Neuronal stem cell (in vitro differentiated cells): ENCODE results near the gene GPATCH2.
"Not testable (repeated sequence)": the region's sequence is repeated elsewhere in the genome, so short reads cannot be mapped to it uniquely, and the experiment has no call there.

Experiments used
- DNase-seq: peaks from one replicate; pipeline ENCODE4 v3.0.0-alpha.2; 2013; ENCODE audit warnings: low spot score
- H2AFZ ChIP-seq: one replicate; pipeline ENCODE4 v1.6.1; 2013; ENCODE audit warnings: mild to moderate bottlenecking, low read length, inconsistent platforms
- H2AK5ac ChIP-seq: 2 replicates; pipeline ENCODE4 v1.6.1; 2013; ENCODE audit warnings: low read depth, mild to moderate bottlenecking, inconsistent platforms, low read length, moderate library complexity, mixed read lengths
- H2BK120ac ChIP-seq: 2 replicates; pipeline ENCODE4 v1.6.1; 2013; ENCODE audit warnings: low read depth, mild to moderate bottlenecking, inconsistent platforms, low read length, moderate library complexity, mixed read lengths
- H2BK12ac ChIP-seq: one replicate; pipeline ENCODE4 v1.6.1; 2013; ENCODE audit warnings: low read length, inconsistent platforms
- H2BK15ac ChIP-seq: 2 replicates; pipeline ENCODE4 v1.6.1; 2013; ENCODE audit warnings: mild to moderate bottlenecking, low read length, inconsistent platforms, mixed read lengths
- H2BK5ac ChIP-seq: one replicate; pipeline ENCODE4 v1.6.1; 2013; ENCODE audit warnings: inconsistent platforms, mild to moderate bottlenecking, low read length, moderate library complexity
- H3K14ac ChIP-seq: one replicate; pipeline ENCODE4 v1.6.1; 2013; ENCODE audit warnings: low read length, inconsistent platforms
- H3K18ac ChIP-seq: 2 replicates; pipeline ENCODE4 v1.6.1; 2013; ENCODE audit warnings: low read length, inconsistent platforms
- H3K23ac ChIP-seq: 2 replicates; pipeline ENCODE4 v1.6.1; 2013; ENCODE audit warnings: low read depth, mild to moderate bottlenecking, mixed read lengths, low read length, inconsistent platforms; ENCODE audit not compliant: poor library complexity
- H3K27ac ChIP-seq: replicated peaks from 3 replicates; pipeline ENCODE4 v1.5.1; 2013; ENCODE audit warnings: low read length, inconsistent platforms
- H3K27me3 ChIP-seq, 3 experiments: 2 replicates each; pipeline ENCODE4 v1.6.1; 2013; ENCODE audit warnings: low read length in 3 of 3, mild to moderate bottlenecking in 2 of 3, inconsistent platforms in 1 of 3, low read depth in 1 of 3, mixed read lengths in 1 of 3, moderate library complexity in 1 of 3; ENCODE audit not compliant: control insufficient read depth in 3 of 3, insufficient read depth in 3 of 3
- H3K36me3 ChIP-seq, 2 donors: replicated peaks in 1 of 2; 2 replicates each; pipeline ENCODE4 v1.6.1; 2013; ENCODE audit warnings: low read length in 2 of 2; ENCODE audit not compliant: control insufficient read depth in 2 of 2, insufficient read depth in 2 of 2
- H3K4ac ChIP-seq: 2 replicates; pipeline ENCODE4 v1.6.1; 2013; ENCODE audit warnings: inconsistent platforms, mild to moderate bottlenecking, low read length, moderate library complexity
- H3K4me1 ChIP-seq, 2 donors: 1 replicate in 1 of 2; 2 replicates in 1 of 2; pipeline ENCODE4 v1.6.1; 2013; ENCODE audit warnings: low read length in 2 of 2, low read depth in 1 of 2; ENCODE audit not compliant: control insufficient read depth in 2 of 2, insufficient read depth in 1 of 2
- H3K4me2 ChIP-seq: one replicate; pipeline ENCODE4 v1.6.1; 2013; ENCODE audit warnings: mild to moderate bottlenecking, low read length, inconsistent platforms; ENCODE audit not compliant: insufficient read depth, poor library complexity, severe bottlenecking
- H3K4me3 ChIP-seq, 2 donors: 2 replicates each; pipeline ENCODE4 v1.5.1; 2013; ENCODE audit warnings: low read length in 2 of 2, mild to moderate bottlenecking in 2 of 2, inconsistent platforms in 1 of 2, moderate library complexity in 1 of 2
- H3K79me1 ChIP-seq: one replicate; pipeline ENCODE4 v1.6.1; 2013; ENCODE audit warnings: low read depth, mild to moderate bottlenecking, inconsistent platforms, low read length, moderate library complexity
- H3K9ac ChIP-seq: one replicate; pipeline ENCODE4 v1.6.1; 2013; ENCODE audit warnings: mild to moderate bottlenecking, low read depth, low read length, inconsistent platforms; ENCODE audit not compliant: poor library complexity
- H3K9me3 ChIP-seq, 2 donors: replicated peaks in 1 of 2; 2 replicates each; pipeline versions ENCODE3 to v1.6.1; 2013; ENCODE audit warnings: low read length in 2 of 2, mild to moderate bottlenecking in 2 of 2, inconsistent platforms in 1 of 2, low read depth in 1 of 2, mixed read lengths in 1 of 2, moderate library complexity in 1 of 2; ENCODE audit not compliant: control insufficient read depth in 2 of 2, insufficient read depth in 1 of 2
- H4K8ac ChIP-seq: one replicate; pipeline ENCODE4 v1.6.1; 2013; ENCODE audit warnings: low read depth, mild to moderate bottlenecking, inconsistent platforms, low read length, moderate library complexity
- H4K91ac ChIP-seq: one replicate; pipeline ENCODE4 v1.6.1; 2013; ENCODE audit warnings: low read length, low read depth, mild to moderate bottlenecking, inconsistent platforms; ENCODE audit not compliant: poor library complexity
- WGBS, 2 donors: extraction: QIAGEN DNeasy Blood & Tissue Kit; methylation state at CpG; one replicate each; pipeline ENCODE4 v1.1.7; 2013; ENCODE audit warnings: missing lambda C conversion rate in 2 of 2, mixed read lengths in 1 of 2; ENCODE audit not compliant: insufficient read length in 2 of 2, insufficient replicate concordance in 1 of 2; ENCODE audit errors: extremely low coverage in 2 of 2; 5-methylcytosine and 5-hydroxymethylcytosine counted together

The GPATCH2 gene

DNA sequence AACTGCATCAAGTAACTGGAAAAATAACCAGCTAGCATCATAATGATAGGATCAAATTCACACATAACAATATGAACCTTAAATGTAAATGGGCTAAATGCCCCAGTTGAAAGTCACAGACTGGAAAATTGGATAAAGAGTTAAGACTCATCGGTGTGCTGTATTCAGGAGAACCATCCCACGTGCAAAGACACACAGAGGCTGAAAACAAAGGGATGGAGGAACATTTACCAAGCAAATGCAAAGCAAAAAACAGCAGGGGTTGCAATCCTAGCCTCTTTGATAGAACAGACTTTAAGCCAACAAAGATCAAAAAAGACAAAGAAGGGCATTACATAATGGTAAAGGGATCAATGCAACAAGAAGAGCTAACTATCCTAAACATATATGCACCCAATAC is 249.1 kb downstream of the GPATCH2 start:
- not testable (repeated sequence) for H2BK120ac ChIP-seq, H3K79me1 ChIP-seq, H3K9me3 ChIP-seq, H3K4me1 ChIP-seq, H2BK12ac ChIP-seq, H2AFZ ChIP-seq, H3K36me3 ChIP-seq, H3K27ac ChIP-seq, H3K4me2 ChIP-seq, H2BK5ac ChIP-seq, H3K4ac ChIP-seq, H3K23ac ChIP-seq, H3K14ac ChIP-seq, H3K9ac ChIP-seq, DNase-seq, H3K4me3 ChIP-seq, H3K27me3 ChIP-seq, H3K18ac ChIP-seq, H4K8ac ChIP-seq, H2AK5ac ChIP-seq, H4K91ac ChIP-seq, H2BK15ac ChIP-seq
- no CpG with 5 or more reads among the region's 2 CpGs for WGBS, 2 donors

- H2BK120ac ChIP-seq, H4K8ac ChIP-seq, H3K23ac ChIP-seq, H3K79me1 ChIP-seq, H3K27me3 ChIP-seq, H3K14ac ChIP-seq, H4K91ac ChIP-seq, H2BK12ac ChIP-seq, H3K27ac ChIP-seq, H3K9me3 ChIP-seq, H3K18ac ChIP-seq, H3K9ac ChIP-seq, DNase-seq, H3K36me3 ChIP-seq, H3K4me1 ChIP-seq, H3K4me3 ChIP-seq, H2BK5ac ChIP-seq, H3K4ac ChIP-seq, H2BK15ac ChIP-seq, H2AK5ac ChIP-seq: not testable (repeated sequence)
- H3K4me2 ChIP-seq = peak overlapping the region; percentile 11
- no CpG with 5 or more reads among the region's 5 CpGs for WGBS, 2 donors
- peak overlapping the region; percentile 7 for H2AFZ ChIP-seq
These were observed 251.1 kb downstream of the GPATCH2 start for GRCh38 chr1:217379804-217380203.

GRCh38 chr1:217379336-217379735 is 251.6 kb downstream of the GPATCH2 start:
- Histone ChIP-seq H3K14ac (no peak overlapping the region), H3K27me3 (no peaks in the 10 kb centered on the region), H3K4me2 (no peak overlapping the region), H2BK12ac (no peak overlapping the region), H2BK120ac (no peak overlapping the region), H4K8ac (no peak overlapping the region), H4K91ac (no peak overlapping the region), H3K18ac (no peak overlapping the region), H2BK15ac (no peak overlapping the region), H3K4me3 (no peak overlapping the region), H3K79me1 (no peaks in the 10 kb centered on the region), H3K23ac (no peak overlapping the region), H3K9me3 (peaks cover 3 to 4% of the 10 kb centered on the region in 2 donors), H2AFZ (no peak overlapping the region), H3K27ac (no peak overlapping the region), H3K36me3 (no peaks in the 10 kb centered on the region), H3K4ac (no peak overlapping the region), H2BK5ac (no peak overlapping the region), H2AK5ac (no peak overlapping the region), H3K4me1 (no peaks in the 10 kb centered on the region), H3K9ac (no peak overlapping the region)
- WGBS, 2 donors = no CpG with 5 or more reads among the region's 5 CpGs
- no peak for DNase-seq
